Ishikawa (cell line): ENCODE measurements around the gene POLR2I.

Experiments
- CEBPB ChIP-seq: IDR thresholded peaks from 2 replicates; pipeline ENCODE4 v1.6.1; 2012
- CREB1 ChIP-seq: IDR thresholded peaks from 2 replicates; pipeline ENCODE4 v1.6.1; 2012; ENCODE audit warnings: low read depth
- EGR1 ChIP-seq: IDR thresholded peaks from 2 replicates; pipeline ENCODE4 v1.6.1; 2012
- EP300 ChIP-seq: IDR thresholded peaks from 2 replicates; pipeline ENCODE4 v1.6.1; 2012; ENCODE audit warnings: borderline replicate concordance
- FOXM1 ChIP-seq: IDR thresholded peaks from 2 replicates; pipeline ENCODE4 v1.6.1; 2012; ENCODE audit warnings: low read depth, borderline replicate concordance
- NFIC ChIP-seq: IDR thresholded peaks from 2 replicates; pipeline ENCODE4 v1.6.1; 2012
- RAD21 ChIP-seq: IDR thresholded peaks from 2 replicates; pipeline ENCODE4 v1.6.1; 2012; ENCODE audit warnings: low read depth
- REST ChIP-seq: IDR thresholded peaks from 2 replicates; pipeline ENCODE4 v1.6.1; 2012; ENCODE audit warnings: low read depth, mild to moderate bottlenecking
- TAF1 ChIP-seq: IDR thresholded peaks from 2 replicates; pipeline ENCODE4 v1.6.1; 2012; ENCODE audit warnings: low read depth, mild to moderate bottlenecking
- TCF12 ChIP-seq: IDR thresholded peaks from 2 replicates; pipeline ENCODE4 v1.6.1; 2012; ENCODE audit warnings: low read depth
- TEAD4 ChIP-seq: IDR thresholded peaks from 2 replicates; pipeline ENCODE4 v1.6.1; 2012
- YY1 ChIP-seq: IDR thresholded peaks from 2 replicates; pipeline ENCODE4 v1.6.1; 2012; ENCODE audit warnings: low read depth
- ZBTB7A ChIP-seq: IDR thresholded peaks from 2 replicates; pipeline ENCODE4 v1.6.1; 2012; ENCODE audit warnings: low read depth
- TF ChIP-seq, protein P1 (sequence below): IDR thresholded peaks from 2 replicates; pipeline ENCODE4 v1.6.1; 2012
- TF ChIP-seq, protein P2 (sequence below): IDR thresholded peaks from 2 replicates; pipeline ENCODE4 v1.6.1; 2012

Gene POLR2I

DNA sequence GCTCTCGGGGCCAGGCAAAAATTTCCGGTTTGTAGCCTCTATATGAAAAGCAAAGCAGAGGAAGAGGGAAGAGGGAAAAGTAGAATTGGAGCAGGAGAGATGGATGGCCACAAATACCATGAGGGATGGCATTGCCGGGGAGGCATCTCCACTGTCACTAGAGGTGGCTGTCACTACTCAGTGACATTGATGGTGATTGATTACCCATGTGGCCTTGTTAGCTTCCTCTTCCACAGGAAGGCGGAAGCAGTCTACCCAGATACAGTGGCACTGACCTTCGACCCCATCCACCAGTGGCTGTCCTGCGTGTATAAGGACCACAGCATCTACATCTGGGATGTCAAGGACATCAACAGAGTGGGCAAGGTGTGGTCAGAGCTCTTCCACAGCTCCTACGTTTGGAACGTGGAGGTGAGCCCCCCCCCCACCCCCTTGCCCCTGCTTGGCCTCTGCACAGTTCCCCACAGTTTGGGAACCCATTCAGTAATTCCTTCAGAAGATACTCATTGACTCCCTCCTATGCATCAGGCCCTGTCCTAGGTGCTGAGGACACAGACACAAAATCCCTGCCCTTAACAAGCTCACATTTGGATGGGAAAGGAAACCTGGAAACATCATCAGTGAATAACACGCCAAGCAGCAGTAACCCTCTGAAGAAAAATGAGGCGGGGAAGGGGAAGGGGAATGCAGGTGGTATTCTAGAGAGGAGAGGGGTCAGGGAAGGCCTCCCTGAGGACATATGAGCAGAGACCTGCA, 41.4 kb downstream of the POLR2I start:
- TF ChIP-seq, protein P1, sequence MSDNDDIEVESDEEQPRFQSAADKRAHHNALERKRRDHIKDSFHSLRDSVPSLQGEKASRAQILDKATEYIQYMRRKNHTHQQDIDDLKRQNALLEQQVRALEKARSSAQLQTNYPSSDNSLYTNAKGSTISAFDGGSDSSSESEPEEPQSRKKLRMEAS = no peak
- TF ChIP-seq, protein P2, sequence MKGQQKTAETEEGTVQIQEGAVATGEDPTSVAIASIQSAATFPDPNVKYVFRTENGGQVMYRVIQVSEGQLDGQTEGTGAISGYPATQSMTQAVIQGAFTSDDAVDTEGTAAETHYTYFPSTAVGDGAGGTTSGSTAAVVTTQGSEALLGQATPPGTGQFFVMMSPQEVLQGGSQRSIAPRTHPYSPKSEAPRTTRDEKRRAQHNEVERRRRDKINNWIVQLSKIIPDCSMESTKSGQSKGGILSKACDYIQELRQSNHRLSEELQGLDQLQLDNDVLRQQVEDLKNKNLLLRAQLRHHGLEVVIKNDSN = no peak
- TF ChIP-seq ZBTB7A = no peak
- no peak for TF ChIP-seq EGR1
- TF ChIP-seq YY1 = no peak
- no peak for TF ChIP-seq RAD21
- TF ChIP-seq TCF12 = no peak
- peak; percentile 72 for TF ChIP-seq REST
- TF ChIP-seq EP300 = no peak

GRCh38 chr19:36072081-36072480, 42.6 kb downstream of the POLR2I start:
- TF ChIP-seq, protein P2 = no peak
- TF ChIP-seq ZBTB7A (no peak), CEBPB (no peak), REST (no peak), RAD21 (no peak), EP300 (no peak), EGR1 (no peak), TEAD4 (no peak), TCF12 (no peak), YY1 (no peak), NFIC (no peak), CREB1 (no peak), FOXM1 (no peak), TAF1 (no peak)
- TF ChIP-seq, protein P1 = no peak

GRCh38 chr19:36067681-36068080, 47.0 kb downstream of the POLR2I start:
- TF ChIP-seq CEBPB (no peak), YY1 (no peak), FOXM1 (no peak), TEAD4 (no peak), TAF1 (no peak), TCF12 (no peak), NFIC (no peak), RAD21 (no peak), EP300 (no peak), CREB1 (no peak), ZBTB7A (no peak), REST (no peak), EGR1 (no peak)
- TF ChIP-seq, protein P2 = no peak
- TF ChIP-seq, protein P1 = no peak
